Adrenal gland (tissue), 12 donors: Measurements from ENCODE around the gene HLF. TPM values are rescaled to one million over a fixed set of nuclear protein-coding genes. Genes with fewer than 3 reads are reported as not detected.

Source experiments
- DNase-seq, 7 donors: peaks; one replicate each; pipeline ENCODE4 v3.0.0-alpha.2; 2019 to 2020
- H3K27ac ChIP-seq, 5 donors: fragments of 200-600 bp; sonication (generic) in 4 of 5; 1 replicate in 3 of 5; 2 replicates in 2 of 5; pipeline versions ENCODE4 v1.5.1 to v1.8.0; 2016 to 2020; ENCODE audit warnings: mild to moderate bottlenecking in 1 of 5
- H3K27me3 ChIP-seq: fragments of 200-600 bp; 2 replicates; pipeline ENCODE4 v1.8.0; 2021
- H3K36me3 ChIP-seq, 2 donors: fragments of 200-600 bp; replicated peaks in 1 of 2; 1 replicate in 1 of 2; 2 replicates in 1 of 2; pipeline versions ENCODE4 v1.5.1 to v1.8.0; 2018 to 2022
- H3K4me1 ChIP-seq, 2 donors: fragments of 200-600 bp; replicated peaks in 1 of 2; 1 replicate in 1 of 2; 2 replicates in 1 of 2; pipeline versions ENCODE4 v1.5.1 to v1.8.0; 2018 to 2021
- H3K4me3 ChIP-seq, 4 donors: fragments of 200-600 bp; sonication (generic) in 3 of 4; one replicate each; pipeline ENCODE4 v1.5.1; 2016 to 2018
- H3K9me3 ChIP-seq, 3 donors: fragments of 200-600 bp; sonication (generic) in 1 of 3; replicated peaks in 1 of 3; 1 replicate in 2 of 3; 2 replicates in 1 of 3; pipeline versions ENCODE4 v1.5.1 to v1.8.0; 2016 to 2021
- CTCF ChIP-seq, 6 experiments: fragments of 450-650 bp in 4 of 6; fragments of 200-600 bp in 2 of 6; sonication (generic) in 1 of 6; IDR thresholded peaks; 1 replicate in 5 of 6; 2 replicates in 1 of 6; pipeline versions ENCODE4 v1.5.1 to v1.8.0; 2016 to 2021; ENCODE audit warnings: antibody characterized with exemption in 6 of 6, mild to moderate bottlenecking in 2 of 6, moderate library complexity in 1 of 6
- POLR2A ChIP-seq, 2 donors: fragments of 450-650 bp; IDR thresholded peaks; one replicate each; pipeline ENCODE4 v1.6.1; 2017; ENCODE audit warnings: antibody characterized with exemption in 2 of 2, mild to moderate bottlenecking in 2 of 2, moderate library complexity in 1 of 2
- WGBS, 4 donors: extraction: QIAGEN DNeasy Blood & Tissue Kit in 2 of 4; methylation state at CpG; one replicate each; pipeline versions ENCODE4 v1.1.5 to v1.1.7; 2013 to 2017; 5-methylcytosine and 5-hydroxymethylcytosine counted together
- intact Hi-C, 2 donors: fragments of 100-400 bp; cut with DNase I; formaldehyde crosslinking; loops; one replicate each; pipeline versions ENCODE4 v1.14.1 to v1.15.0; 2022 to 2023
- polyA plus RNA-seq, 3 donors: library from polyadenylated mRNA; stranded (reverse); fragments of 200-250 nt in 2 of 3; fragments of 350-450 nt in 1 of 3; fragmentation: Illumina TruSeq in 1 of 3; extraction: RNeasy Lipid Tissue Mini Kit (QIAGEN cat#74804) in 1 of 3; gene quantifications; one replicate each; pipeline ENCODE4 v1.2.3, GENCODE V29; 2013 to 2014
- total RNA-seq, 9 donors: library from RNA; depleted of rRNA in 4 of 9; stranded (reverse); fragments of >200 nt in 4 of 9; fragments of 120-200 nt in 1 of 9; fragmentation: NEBNext Ultra II Directional in 1 of 9; extraction: Animal tissue kit (Norgen Biotek cat#: 25700) in 1 of 9; gene quantifications; one replicate each; pipeline versions ENCODE4 v1.1.0 to v1.2.4, GENCODE V29; 2013 to 2023
- donor health status: healthy with polysubstance abuse.
- donor health status: Bipolar disorder and iron deficiency.
- donor health status: DM: yes; HTN: yes; CAD: no.
- donor health status: DM: no; HTN: no; CAD: no.
- donor health status: DM: no; HTN: no; CAD: no.
- donor health status: DM: yes; HTN: yes; CAD: no.

HLF gene
- total and polyA plus RNA-seq, 12 donors: 1.3 to 74.3 (median 27.0) TPM

GRCh38 chr17:55263569-55264277, 1.0 kb upstream of the HLF start:
- TF ChIP-seq CTCF (IDR thresholded peaks at IDR 0.05) (no peak), POLR2A (IDR thresholded peaks at IDR 0.05) (no peak)
- Histone ChIP-seq H3K27me3 (no peaks in the 10 kb centered on the region), H3K36me3 (no peaks in the 10 kb centered on the region), H3K27ac (no peak overlapping the region), H3K4me1 (peaks cover 0 to 20% of the 10 kb centered on the region in 2 donors), H3K4me3 (peak overlapping the region in 1 of 4 donors; percentile 78), H3K9me3 (no peaks in the 10 kb centered on the region)
- 17 to 33% (median 18%) methylated on average over 23 to 31 of the region's 31 CpGs for WGBS, 4 donors
- intact Hi-C loops: loop anchor here in 1 of 2 donors (10.0 kb wide), 1 partner anchor 51 kb away; no protein-coding TSS in a partner anchor
- DNase-seq: peak in 1 of 7 donors; percentile 53

- intact Hi-C loops: loop anchor here in 1 of 2 donors (10.0 kb wide), 1 partner anchor 51 kb away; no protein-coding TSS in a partner anchor
- H3K27ac ChIP-seq: no peak overlapping the region
- peak in 1 of 7 donors; percentile 64 for DNase-seq
Measured at GRCh38 chr17:55264278-55264644, 499 bp upstream of the HLF start.

GRCh38 chr17:55265311-55266021, 706 bp downstream of the HLF start:
- TF ChIP-seq CTCF (IDR thresholded peaks at IDR 0.05): no peak
- no peak for TF ChIP-seq POLR2A (IDR thresholded peaks at IDR 0.05)
- Histone ChIP-seq H3K4me1 (peaks cover 3 to 34% of the 10 kb centered on the region in 2 donors), H3K9me3 (no peaks in the 10 kb centered on the region), H3K4me3 (peak overlapping the region in 2 of 4 donors; percentile 55 to 78), H3K27me3 (no peaks in the 10 kb centered on the region), H3K36me3 (no peaks in the 10 kb centered on the region), H3K27ac (peak overlapping the region in 4 of 5 donors; percentile 62 to 90 (median 82))
- WGBS, 4 donors: 1 to 2% (median 2%) methylated on average over 19 to 52 of the region's 52 CpGs
- intact Hi-C loops: loop anchor here in 1 of 2 donors (10.0 kb wide), 1 partner anchor 49 kb away; no protein-coding TSS in a partner anchor
- DNase-seq: peak; percentile 18 to 61 (median 44)

More at GRCh38 chr17:55264278-55264644, 499 bp upstream of the HLF start:
- Histone ChIP-seq H3K9me3 (no peaks in the 10 kb centered on the region), H3K27me3 (no peaks in the 10 kb centered on the region), H3K36me3 (no peaks in the 10 kb centered on the region), H3K4me1 (peaks cover 2 to 26% of the 10 kb centered on the region in 2 donors), H3K4me3 (peak overlapping the region in 1 of 4 donors; percentile 78)
- 6 to 13% (median 9%) methylated on average over 13 of the region's 13 CpGs for WGBS, 4 donors
- no peak for TF ChIP-seq CTCF (IDR thresholded peaks at IDR 0.05)
- TF ChIP-seq POLR2A (IDR thresholded peaks at IDR 0.05): no peak
